ENCODE measurements around the gene GAP43.
"Not testable (repeated sequence)": the region's sequence is repeated elsewhere in the genome, so short reads cannot be mapped to it uniquely, and the experiment has no call there.

Gene GAP43

GRCh38 chr3:115752978-115753377 is 129.7 kb downstream of the GAP43 start:
- DNase-seq (ENCODE audit: extremely low read depth in 1 of 2, low read depth in 1 of 2) = not testable (repeated sequence)

- DNase-seq (ENCODE audit: extremely low read depth in 1 of 2, low read depth in 1 of 2) = no peak
Measured at GRCh38 chr3:115758076-115758763, 134.9 kb downstream of the GAP43 start.

GRCh38 chr3:115760716-115761115 is 137.4 kb downstream of the GAP43 start:
- no peak for DNase-seq (ENCODE audit: extremely low read depth in 1 of 2, low read depth in 1 of 2)

GRCh38 chr3:115761927-115762305 is 138.6 kb downstream of the GAP43 start:
- DNase-seq (ENCODE audit: extremely low read depth in 1 of 2, low read depth in 1 of 2) = no peak

GRCh38 chr3:115766587-115767482 is 143.5 kb downstream of the GAP43 start:
- DNase-seq (ENCODE audit: extremely low read depth in 1 of 2, low read depth in 1 of 2) = no peak

GRCh38 chr3:115768661-115769060 is 145.4 kb downstream of the GAP43 start:
- no peak for DNase-seq (ENCODE audit: extremely low read depth in 1 of 2, low read depth in 1 of 2)

Data from stimulated activated CD8-positive, alpha-beta memory T cell treated with anti-CD3 and anti-CD28 coated beads, Interleukin-7, amount 100 ng/mL, for 48 hours (primary cell).